KOPT-K1 (cell line): ENCODE data around the gene PSMA8.
"Not testable (repeated sequence)": the region's sequence is repeated elsewhere in the genome, so short reads cannot be mapped to it uniquely, and the experiment has no call there.

ENCODE experiments used
- H3K27ac ChIP-seq: fragments of 200-600 bp; sonication (generic); 2 replicates; pipeline ENCODE4 v1.5.1; 2016; ENCODE audit warnings: antibody characterized with exemption, mild to moderate bottlenecking, low read depth, low read length; ENCODE audit not compliant: poor library complexity, severe bottlenecking
- H3K36me3 ChIP-seq: fragments of 200-600 bp; sonication (generic); 2 replicates; pipeline ENCODE4 v1.5.1; 2017; ENCODE audit warnings: antibody characterized with exemption, mild to moderate bottlenecking, low read length, moderate library complexity; ENCODE audit not compliant: insufficient read depth
- H3K9me3 ChIP-seq: fragments of 200-600 bp; sonication (generic); 2 replicates; pipeline ENCODE4 v1.5.1; 2017; ENCODE audit warnings: antibody characterized with exemption, low read length, mild to moderate bottlenecking; ENCODE audit not compliant: insufficient read depth, poor library complexity, severe bottlenecking

Gene PSMA8

DNA sequence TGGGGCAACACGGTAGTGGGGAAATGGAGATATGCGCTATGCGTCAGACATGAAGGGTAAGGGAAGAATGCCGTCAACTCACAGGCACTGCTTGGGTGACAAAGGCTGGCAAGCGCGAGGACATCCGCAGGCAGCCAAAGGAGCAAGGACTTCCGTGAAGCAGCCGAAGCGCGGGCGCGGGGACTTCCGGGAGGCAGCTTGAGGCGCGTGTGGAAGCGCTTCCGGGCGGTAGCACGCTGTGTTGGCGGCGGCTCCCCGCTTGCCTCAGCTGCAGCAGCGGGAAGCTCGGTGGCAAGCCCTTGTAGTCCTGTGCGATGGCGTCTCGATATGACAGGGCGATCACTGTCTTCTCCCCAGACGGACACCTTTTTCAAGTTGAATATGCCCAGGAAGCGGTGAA is at the start of gene PSMA8:
TSS of gene PSMA8 (plus strand) at position 218 of the 400 bp plus-strand sequence. CDS start at position 315, 97 bp downstream.
- H3K27ac ChIP-seq, result peak within 1 kb of the TSS; percentile 82
- H3K36me3 ChIP-seq, result no peaks in the 10 kb centered on the region
- no peaks in the 10 kb centered on the region for H3K9me3 ChIP-seq

GRCh38 chr18:26085056-26085455 is 48.6 kb upstream of the PSMA8 start:
- Histone ChIP-seq H3K9me3 (no peaks in the 10 kb centered on the region), H3K27ac (no peak overlapping the region), H3K36me3 (peaks cover 74% of the 10 kb centered on the region)

- Histone ChIP-seq H3K9me3 (no peaks in the 10 kb centered on the region), H3K27ac (no peak overlapping the region), H3K36me3 (peaks cover 55% of the 10 kb centered on the region)
Measured at GRCh38 chr18:26086959-26087358, 46.7 kb upstream of the PSMA8 start.

DNA sequence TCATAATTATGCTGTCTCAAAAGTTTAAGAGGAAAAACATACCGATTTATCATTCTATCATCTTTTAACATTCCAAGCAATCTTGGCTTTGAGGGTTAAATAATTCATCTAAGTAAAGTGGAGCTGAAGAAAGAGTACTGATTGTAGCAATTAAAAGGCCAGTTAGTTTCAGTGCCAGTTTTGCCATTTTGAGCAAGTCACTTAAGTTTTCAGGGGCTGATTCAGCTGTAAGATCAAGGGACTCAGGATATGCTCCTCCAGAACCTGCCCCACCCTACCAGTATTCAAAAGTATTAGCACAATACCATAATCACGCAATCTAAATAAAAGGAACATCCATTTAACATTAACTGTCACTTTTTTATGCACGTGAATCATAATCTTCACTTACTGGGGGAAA is 45.2 kb upstream of the PSMA8 start:
- Histone ChIP-seq H3K36me3 (peaks cover 40% of the 10 kb centered on the region), H3K27ac (peak overlapping the region; percentile 90)

DNA sequence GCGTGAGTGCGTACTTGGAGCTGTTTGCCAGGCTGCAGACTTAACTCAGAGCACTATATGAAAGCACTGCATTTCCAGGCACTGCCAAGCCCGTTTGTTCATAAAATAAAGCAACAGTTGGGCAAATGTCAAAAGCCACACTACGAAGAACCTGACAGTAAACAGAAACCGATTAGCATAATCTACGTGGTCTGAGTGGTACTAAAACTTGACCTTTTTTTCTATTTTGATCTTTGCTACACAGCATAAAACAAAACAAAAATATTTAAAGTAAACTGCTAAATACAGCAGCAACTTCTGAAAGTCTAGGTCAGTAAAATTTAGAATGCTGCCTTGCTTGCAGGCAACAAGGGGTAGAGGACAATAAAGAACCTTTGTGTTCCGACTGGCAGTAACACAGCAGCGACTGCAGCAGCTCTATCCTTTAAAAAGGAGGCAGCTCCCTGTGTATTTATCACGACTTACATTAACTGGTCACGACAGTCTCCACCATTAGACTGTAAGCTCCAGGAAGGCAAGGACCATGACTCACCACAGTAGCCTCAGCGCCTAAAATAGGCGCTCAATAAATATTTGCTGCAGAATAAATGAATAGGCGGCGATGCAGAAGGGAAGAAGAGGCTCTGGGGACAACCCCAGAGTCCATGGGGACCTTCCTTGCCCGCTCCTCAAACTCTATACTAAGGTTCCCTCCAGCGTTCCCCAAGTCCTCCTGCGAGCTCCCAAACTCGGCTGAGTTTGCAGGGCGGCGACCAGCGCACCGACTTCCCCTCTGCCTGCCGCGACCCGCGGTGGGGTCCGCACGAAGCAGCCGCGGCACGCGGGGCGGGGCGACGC is 44.2 kb upstream of the PSMA8 start:
- Histone ChIP-seq H3K27ac (peak overlapping the region; percentile 90), H3K9me3 (no peaks in the 10 kb centered on the region), H3K36me3 (peaks cover 30% of the 10 kb centered on the region)

More for the DNA sequence above, 45.2 kb upstream of the PSMA8 start:
- H3K9me3 ChIP-seq, result no peaks in the 10 kb centered on the region

- H3K36me3 ChIP-seq, result peaks cover 21% of the 10 kb centered on the region
- no peaks in the 10 kb centered on the region for H3K9me3 ChIP-seq
- H3K27ac ChIP-seq, result peak within 1 kb of the TSS; percentile 90
Measured at GRCh38 chr18:26090130-26091046, 43.3 kb upstream of the PSMA8 start, which contains the start of gene SS18. Gene SS18, minus strand, starts transcription at chr18:26090613. Its CDS starts 44 bp downstream, at chr18:26090569.

GRCh38 chr18:26091047-26091630 is 42.5 kb upstream of the PSMA8 start:
- no peaks in the 10 kb centered on the region for H3K9me3 ChIP-seq
- H3K36me3 ChIP-seq, result peaks cover 14% of the 10 kb centered on the region
- peak overlapping the region; percentile 90 for H3K27ac ChIP-seq

DNA sequence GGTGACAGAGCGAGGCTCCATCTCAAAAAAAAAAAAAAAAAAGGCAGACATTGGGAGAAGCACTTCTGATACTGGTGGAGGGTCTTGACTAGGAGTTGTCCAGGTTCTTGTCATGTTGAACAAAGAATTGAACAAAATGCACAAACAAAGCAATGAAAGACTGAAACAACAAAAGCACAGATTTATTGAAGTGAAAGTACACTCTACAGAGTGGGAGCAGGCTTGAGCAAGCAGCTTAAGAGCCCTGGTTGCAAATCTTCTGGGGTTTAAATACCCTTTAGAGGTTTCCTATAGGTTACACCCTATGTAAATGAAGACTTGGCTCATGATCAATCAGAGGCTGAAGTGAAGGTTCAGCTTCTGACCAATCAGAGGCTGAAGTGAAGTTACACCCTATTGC is 36.8 kb upstream of the PSMA8 start:
- Histone ChIP-seq H3K27ac (no peak overlapping the region), H3K9me3 (peaks cover 11% of the 10 kb centered on the region), H3K36me3 (no peaks in the 10 kb centered on the region)

GRCh38 chr18:26097563-26097962 is 36.1 kb upstream of the PSMA8 start:
- Histone ChIP-seq H3K9me3 (peaks cover 11% of the 10 kb centered on the region), H3K36me3 (no peaks in the 10 kb centered on the region), H3K27ac (no peak overlapping the region)

DNA sequence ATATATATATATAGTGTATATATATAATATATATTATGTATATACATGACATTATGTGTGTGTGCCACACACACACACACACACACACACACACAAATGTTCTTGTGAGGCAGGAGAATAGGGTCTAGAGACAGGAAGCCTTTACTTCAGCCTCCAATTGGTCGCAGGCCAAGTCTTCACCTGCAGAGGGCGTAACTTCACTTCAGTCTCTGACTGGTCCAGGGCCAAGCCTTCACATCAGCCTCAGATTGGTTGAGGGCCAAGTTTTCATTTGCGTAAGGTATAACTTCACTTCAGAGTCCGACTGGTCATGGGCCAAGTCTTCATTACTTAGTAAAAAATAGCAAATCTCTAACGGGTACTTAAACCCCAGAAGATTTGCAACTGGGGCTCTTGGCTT is 30.1 kb upstream of the PSMA8 start:
- no peaks in the 10 kb centered on the region for H3K9me3 ChIP-seq
- no peak overlapping the region for H3K27ac ChIP-seq
- no peaks in the 10 kb centered on the region for H3K36me3 ChIP-seq

DNA sequence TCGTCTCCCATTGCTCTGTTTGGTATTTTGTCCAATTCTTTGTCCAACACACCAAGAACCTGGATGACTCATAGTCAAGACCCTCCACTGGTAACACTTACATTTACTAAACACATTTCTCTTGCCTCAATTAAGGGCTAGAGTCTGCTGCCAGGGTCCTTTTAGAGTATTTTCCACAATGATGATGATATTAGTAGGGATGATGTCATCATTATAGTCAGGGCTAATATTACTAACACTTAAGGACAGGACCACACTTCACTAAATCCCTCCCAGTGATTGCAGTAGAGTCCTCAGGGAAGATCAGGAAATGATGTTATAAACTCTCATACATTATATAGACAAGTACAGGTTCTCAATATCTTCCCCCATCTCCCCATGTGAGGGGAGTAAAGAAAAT is 29.6 kb upstream of the PSMA8 start:
- Histone ChIP-seq H3K9me3 (no peaks in the 10 kb centered on the region), H3K36me3 (no peaks in the 10 kb centered on the region), H3K27ac (no peak overlapping the region)

DNA sequence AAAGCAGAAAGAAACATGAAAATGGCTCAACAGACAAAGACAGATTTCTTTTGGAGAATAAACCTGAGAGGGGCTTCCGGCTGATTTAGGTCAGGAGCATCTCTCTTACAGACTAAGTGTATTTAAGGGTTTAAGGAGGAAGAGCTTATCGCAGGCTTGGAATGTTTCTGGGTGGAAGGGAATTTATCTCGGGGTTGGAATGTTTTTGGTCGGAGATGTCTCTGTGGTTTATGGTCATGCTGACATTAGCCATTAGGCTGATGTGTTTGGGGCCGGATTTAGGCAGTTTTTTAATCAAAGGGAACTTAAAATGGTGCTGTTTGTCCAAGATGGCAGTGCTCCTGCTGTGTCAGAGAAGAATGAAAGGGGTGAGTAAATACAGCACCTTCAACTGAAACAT is 14.4 kb upstream of the PSMA8 start:
- Histone ChIP-seq H3K27ac (no peak overlapping the region), H3K36me3 (no peaks in the 10 kb centered on the region)

GRCh38 chr18:26121476-26121875 is 12.2 kb upstream of the PSMA8 start:
- peaks cover 7% of the 10 kb centered on the region for H3K9me3 ChIP-seq
- no peak overlapping the region for H3K27ac ChIP-seq
- no peaks in the 10 kb centered on the region for H3K36me3 ChIP-seq

More for the DNA sequence above, 14.4 kb upstream of the PSMA8 start:
- H3K9me3 ChIP-seq, result peaks cover 7% of the 10 kb centered on the region

DNA sequence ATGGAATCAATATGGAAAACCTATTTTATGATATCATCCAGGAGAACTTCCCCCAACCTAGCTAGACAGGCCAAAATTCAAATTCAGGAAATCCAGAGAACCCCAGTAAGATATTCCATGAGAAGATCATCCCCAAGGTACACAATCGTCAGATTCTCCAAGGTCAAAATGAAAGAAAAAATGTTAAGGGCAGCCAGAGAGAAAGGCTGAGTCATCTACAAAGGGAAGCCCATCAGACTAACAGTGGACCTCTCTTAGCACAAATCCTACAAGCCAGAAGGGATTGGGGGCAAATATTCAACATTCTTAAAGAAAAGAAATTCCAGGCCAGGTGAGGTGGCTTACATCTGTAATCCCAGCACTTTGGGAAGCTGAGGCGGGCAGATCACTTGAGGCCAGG is 11.7 kb upstream of the PSMA8 start:
- H3K9me3 ChIP-seq, H3K36me3 ChIP-seq: not testable (repeated sequence)

GRCh38 chr18:26127786-26128185 is 5.9 kb upstream of the PSMA8 start:
- Histone ChIP-seq H3K9me3 (peaks cover 7% of the 10 kb centered on the region), H3K27ac (no peak overlapping the region), H3K36me3 (no peaks in the 10 kb centered on the region)

More for the DNA sequence above, 11.7 kb upstream of the PSMA8 start:
- not testable (repeated sequence) for H3K27ac ChIP-seq
